Thyroid gland (tissue), 4 donors: ENCODE measurements around the gene EMILIN3. TPM values are rescaled to one million over a fixed set of nuclear protein-coding genes. Genes with fewer than 3 reads are reported as not detected.

ENCODE experiments used
- DNase-seq, 2 donors: peaks; one replicate each; pipeline ENCODE4 v3.0.0-alpha.2; 2019
- H3K27ac ChIP-seq, 3 donors: fragments of 200-600 bp; sonication (generic); 1 replicate in 2 of 3; 2 replicates in 1 of 3; pipeline ENCODE4 v1.5.1; 2016 to 2019; ENCODE audit warnings: mild to moderate bottlenecking in 1 of 3, moderate library complexity in 1 of 3
- H3K27me3 ChIP-seq: fragments of 200-600 bp; sonication (generic); one replicate; pipeline ENCODE4 v1.5.1; 2019
- H3K36me3 ChIP-seq, 2 donors: fragments of 200-600 bp; sonication (generic); one replicate each; pipeline ENCODE4 v1.5.1; 2016 to 2019
- H3K4me1 ChIP-seq, 2 donors: fragments of 200-600 bp; sonication (generic); one replicate each; pipeline ENCODE4 v1.5.1; 2017 to 2019
- H3K4me3 ChIP-seq, 3 donors: fragments of 200-600 bp; sonication (generic); replicated peaks in 1 of 3; 1 replicate in 2 of 3; 2 replicates in 1 of 3; pipeline ENCODE4 v1.5.1; 2016; ENCODE audit warnings: mild to moderate bottlenecking in 1 of 3
- H3K9me3 ChIP-seq: fragments of 200-600 bp; sonication (generic); one replicate; pipeline ENCODE4 v1.5.1; 2017
- CTCF ChIP-seq, 6 experiments: fragments of 200-600 bp in 3 of 6; fragments of 450-650 bp in 3 of 6; sonication (generic) in 3 of 6; IDR thresholded peaks; one replicate each; pipeline ENCODE4 v1.5.1; 2016 to 2019; ENCODE audit warnings: antibody characterized with exemption in 6 of 6, mild to moderate bottlenecking in 2 of 6, inconsistent platforms in 1 of 6, moderate library complexity in 1 of 6
- POLR2A ChIP-seq, 2 donors: fragments of 450-650 bp; IDR thresholded peaks; one replicate each; pipeline ENCODE4 v1.6.1; 2017; ENCODE audit warnings: antibody characterized with exemption in 2 of 2, mild to moderate bottlenecking in 2 of 2, moderate library complexity in 1 of 2
- WGBS, 2 donors: methylation state at CpG; one replicate each; pipeline ENCODE4 v1.1.5; 2017; 5-methylcytosine and 5-hydroxymethylcytosine counted together
- intact Hi-C: fragments of 100-400 bp; cut with DNase I; formaldehyde crosslinking; loops from one replicate; pipeline ENCODE4 v1.15.1; 2023
- total RNA-seq, 4 donors: library from RNA; depleted of rRNA; stranded (reverse); fragments of >200 nt; gene quantifications; one replicate each; pipeline ENCODE4 v1.2.3, GENCODE V29; 2016

EMILIN3 gene
- total RNA-seq, 4 donors from 2014 or later: 0.27 to 1.3 (median 0.61) TPM

GRCh38 chr20:41373931-41374920 is 7.6 kb upstream of the EMILIN3 start:
- Histone ChIP-seq H3K9me3 (no peaks in the 10 kb centered on the region), H3K4me3 (no peak overlapping the region), H3K27me3 (no peaks in the 10 kb centered on the region), H3K27ac (no peak overlapping the region), H3K36me3 (no peaks in the 10 kb centered on the region), H3K4me1 (no peaks in the 10 kb centered on the region)
- 81 to 91% methylated on average over 9 of the region's 9 CpGs for WGBS, 2 donors
- intact Hi-C loops: no loop called here
- TF ChIP-seq POLR2A (IDR thresholded peaks at IDR 0.05) (no peak), CTCF (IDR thresholded peaks at IDR 0.05) (no peak)
- no peak for DNase-seq

- WGBS, 2 donors: 80 to 82% methylated on average over 11 of the region's 11 CpGs
- Histone ChIP-seq H3K9me3 (no peaks in the 10 kb centered on the region), H3K4me1 (no peaks in the 10 kb centered on the region), H3K4me3 (no peak overlapping the region), H3K27ac (no peak overlapping the region), H3K27me3 (no peaks in the 10 kb centered on the region), H3K36me3 (no peaks in the 10 kb centered on the region)
- intact Hi-C loops: no loop called here
- DNase-seq: no peak
- no peak for TF ChIP-seq CTCF (IDR thresholded peaks at IDR 0.05)
- no peak for TF ChIP-seq POLR2A (IDR thresholded peaks at IDR 0.05)
These were observed 6.7 kb upstream of the EMILIN3 start for GRCh38 chr20:41373251-41373783.

- no peak for TF ChIP-seq POLR2A (IDR thresholded peaks at IDR 0.05)
- Histone ChIP-seq H3K4me3 (no peak overlapping the region), H3K4me1 (no peaks in the 10 kb centered on the region), H3K27me3 (no peaks in the 10 kb centered on the region), H3K36me3 (no peaks in the 10 kb centered on the region), H3K27ac (no peak overlapping the region), H3K9me3 (no peaks in the 10 kb centered on the region)
- intact Hi-C loops: no loop called here
- no peak for DNase-seq
- 93 to 94% methylated on average over 4 of the region's 4 CpGs for WGBS, 2 donors
These were observed 4.8 kb upstream of the EMILIN3 start for GRCh38 chr20:41371371-41371770.

GRCh38 chr20:41370176-41370575 is 3.6 kb upstream of the EMILIN3 start:
- peaks cover 5 to 8% of the 10 kb centered on the region in 2 donors for H3K4me1 ChIP-seq
- H3K9me3 ChIP-seq: no peaks in the 10 kb centered on the region
- no peak overlapping the region for H3K4me3 ChIP-seq
- intact Hi-C loops: no loop called here
- TF ChIP-seq CTCF (IDR thresholded peaks at IDR 0.05) (no peak), POLR2A (IDR thresholded peaks at IDR 0.05) (no peak)
- no peak for DNase-seq
- 81 to 90% methylated on average over 5 of the region's 5 CpGs for WGBS, 2 donors
- no peaks in the 10 kb centered on the region for H3K36me3 ChIP-seq
- peaks cover 9% of the 10 kb centered on the region for H3K27me3 ChIP-seq
- no peak overlapping the region for H3K27ac ChIP-seq

- peaks cover 10% of the 10 kb centered on the region for H3K27me3 ChIP-seq
- DNase-seq: no peak
- intact Hi-C loops: no loop called here
These were observed 3.1 kb upstream of the EMILIN3 start for GRCh38 chr20:41369673-41370072.

More at GRCh38 chr20:41369673-41370072, 3.1 kb upstream of the EMILIN3 start:
- TF ChIP-seq POLR2A (IDR thresholded peaks at IDR 0.05) (no peak), CTCF (IDR thresholded peaks at IDR 0.05) (no peak)
- 54 to 88% methylated on average over 2 of the region's 2 CpGs for WGBS, 2 donors
- Histone ChIP-seq H3K9me3 (no peaks in the 10 kb centered on the region), H3K36me3 (no peaks in the 10 kb centered on the region), H3K27ac (no peak overlapping the region), H3K4me1 (peaks cover 5 to 8% of the 10 kb centered on the region in 2 donors), H3K4me3 (no peak overlapping the region)
